ENCODE results near the gene ANKRD39. TPM values are rescaled to one million over a fixed set of nuclear protein-coding genes. Genes with fewer than 3 reads are reported as not detected.

The ANKRD39 gene
- total and polyA plus RNA-seq, 9 of the 15 experiments (the other 6 are each of a cell fraction or from before 2014, with no cell fraction given): 8.2 to 33.1 (median 23.8) TPM

- TF ChIP-seq KAT2B (IDR thresholded peaks at IDR 0.05; ENCODE audit: low read depth, low read length) (no peak), POLR2B (IDR thresholded peaks at IDR 0.05; ENCODE audit: low read depth, partially characterized antibody) (peak; percentile 57), ZNF408 (CRISPR knock-in tag; IDR thresholded peaks at IDR 0.05; ENCODE audit: low read depth) (no peak), TCF15 (CRISPR knock-in tag; IDR thresholded peaks at IDR 0.05) (no peak), ZNF398 (CRISPR knock-in tag; IDR thresholded peaks at IDR 0.05) (no peak), SUPT5H (IDR thresholded peaks at IDR 0.05) (peak; percentile 67), NR4A1 (CRISPR knock-in tag; IDR thresholded peaks at IDR 0.05) (no peak), NR4A1 (tag; IDR thresholded peaks at IDR 0.05) (no peak), SOX6 (IDR thresholded peaks at IDR 0.05) (no peak)
Measured at GRCh38 chr2:96860065-96861029, 2.5 kb upstream of the ANKRD39 start (continued).

All from K562 (cell line).